ENCODE data around the gene UBE2G2.

- TF ChIP-seq CTCF (IDR thresholded peaks at IDR 0.05 in 8 of 11, conservative IDR thresholded peaks at IDR 0.05 in 3 of 11) (no peak), POLR2AphosphoS5 (IDR thresholded peaks at IDR 0.05) (no peak)
Measured at GRCh38 chr21:44764319-44765230, 37.0 kb downstream of the UBE2G2 start.

Data from spleen (tissue), 7 donors.